Activated CD8-positive, alpha-beta memory T cell treated with anti-CD3 and anti-CD28 coated beads for 48 hours (primary cell): Measurements from ENCODE around the gene UBC.
A peak's percentile ranks its signal among the peaks of the same experiment; 100 is the strongest.
"Not testable (repeated sequence)": the region's sequence is repeated elsewhere in the genome, so short reads cannot be mapped to it uniquely, and the experiment has no call there.

Experiments used
- DNase-seq, 3 experiments: peaks; one replicate each; pipeline ENCODE4 v3.0.0-alpha.2; 2020; ENCODE audit warnings: low read depth in 2 of 3, low spot score in 2 of 3

Gene UBC

GRCh38 chr12:124916374-124917134 is 2.1 kb upstream of the UBC start:
- no peak for DNase-seq

GRCh38 chr12:124915239-124916236 is 1.1 kb upstream of the UBC start:
- no peak for DNase-seq

GRCh38 chr12:124913474-124914391 is 717 bp downstream of the UBC start:
- peak; percentile 77 to 92 (median 87) for DNase-seq

GRCh38 chr12:124912529-124913287 is 1.7 kb downstream of the UBC start:
- DNase-seq: not testable (repeated sequence)

- DNase-seq: not testable (repeated sequence)
These were observed 2.9 kb downstream of the UBC start for GRCh38 chr12:124911521-124911920.

- no peak for DNase-seq
These were observed 3.6 kb downstream of the UBC start for GRCh38 chr12:124910561-124911478.

- DNase-seq: no peak
These were observed 4.5 kb downstream of the UBC start for GRCh38 chr12:124909831-124910560.

- DNase-seq: peak in 1 of 3 experiments; percentile 81
These were observed 7.7 kb downstream of the UBC start for GRCh38 chr12:124906606-124907261.

GRCh38 chr12:124904306-124905098 is 9.9 kb downstream of the UBC start:
- DNase-seq: no peak

GRCh38 chr12:124902916-124903315 is 11.5 kb downstream of the UBC start:
- DNase-seq: no peak

GRCh38 chr12:124901003-124901402 is 13.4 kb downstream of the UBC start:
- no peak for DNase-seq

GRCh38 chr12:124900345-124900795 is 14.1 kb downstream of the UBC start:
- not testable (repeated sequence) for DNase-seq

- no peak for DNase-seq
These were observed 15.5 kb downstream of the UBC start for GRCh38 chr12:124898923-124899294.

GRCh38 chr12:124898200-124898922 is 16.1 kb downstream of the UBC start:
- DNase-seq: no peak

- DNase-seq: no peak
These were observed 18.0 kb downstream of the UBC start for GRCh38 chr12:124896461-124896860.

- DNase-seq: no peak
These were observed 20.5 kb downstream of the UBC start for GRCh38 chr12:124893792-124894516.
